ENCODE measurements around the gene WDR91.

Gene WDR91

GRCh38 chr7:135197906-135198655 lies 13.2 kb downstream of the WDR91 start:
- no peak for DNase-seq (ENCODE audit: low spot score)

- no peak for DNase-seq (ENCODE audit: low spot score)
These were observed 14.0 kb downstream of the WDR91 start for GRCh38 chr7:135197343-135197742.

DNA sequence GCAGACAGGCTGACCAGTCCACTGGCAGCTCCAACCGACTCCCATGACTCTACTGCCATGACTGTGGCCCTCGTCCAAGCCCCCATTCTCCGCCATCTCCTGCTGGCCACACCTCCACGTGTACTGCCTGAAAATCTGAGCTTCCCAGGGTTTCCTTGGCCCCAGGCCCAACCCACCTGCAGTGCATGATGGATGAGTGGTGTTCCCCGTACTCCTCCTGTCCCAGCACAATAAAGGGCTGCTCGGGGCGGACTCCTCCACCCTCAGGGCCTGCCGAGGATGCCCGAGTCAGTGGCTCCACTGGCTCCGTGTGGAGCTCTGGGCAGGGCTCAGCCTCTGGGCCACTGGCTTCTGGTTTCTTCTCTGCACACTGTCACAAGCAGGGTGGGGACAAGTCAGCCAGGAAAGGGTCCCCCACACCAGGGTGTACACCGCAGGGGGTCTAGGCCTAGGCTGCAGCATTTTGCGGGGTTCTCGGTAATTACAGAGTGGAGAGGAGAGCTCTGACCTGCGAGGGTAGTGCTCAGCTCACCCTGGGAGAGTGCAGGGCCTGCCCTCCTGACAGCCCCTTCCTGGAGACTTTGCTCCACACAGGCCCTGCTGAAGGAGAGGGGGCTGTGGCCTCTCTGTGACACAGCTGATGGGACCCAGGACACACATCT lies 15.2 kb downstream of the WDR91 start:
- no peak for DNase-seq (ENCODE audit: low spot score)

- DNase-seq (ENCODE audit: low spot score) = no peak
These were observed 16.2 kb downstream of the WDR91 start for GRCh38 chr7:135195156-135195555.

DNA sequence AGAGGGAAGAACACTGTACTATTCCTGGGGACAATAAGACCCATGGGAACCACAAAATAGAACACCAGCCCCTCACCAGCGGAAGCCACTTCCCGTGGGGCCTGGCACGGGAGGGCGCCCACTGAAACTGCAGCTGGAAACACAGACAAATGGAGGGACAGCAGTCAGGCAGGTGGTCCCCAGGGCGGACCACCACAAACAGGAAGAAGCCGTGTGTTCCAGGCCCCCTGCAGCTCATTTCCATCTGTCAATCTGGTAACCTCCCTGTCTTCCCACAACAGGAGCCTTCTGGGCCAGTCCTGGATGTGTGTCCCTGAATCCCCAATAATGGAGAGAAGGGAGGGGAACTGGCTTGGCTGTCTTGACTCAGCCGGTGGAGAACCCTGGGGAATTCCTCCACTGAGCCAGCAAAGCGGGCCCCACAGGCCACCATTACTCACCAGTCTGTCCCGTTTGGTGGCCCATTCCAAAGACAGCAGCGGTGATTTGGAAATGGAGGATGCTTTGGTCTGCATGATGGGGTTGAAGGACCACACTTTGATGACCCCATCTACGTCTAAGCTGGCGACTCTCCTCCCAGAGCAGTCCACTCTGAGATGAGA lies 16.7 kb downstream of the WDR91 start:
- peak; percentile 33 for DNase-seq (ENCODE audit: low spot score)

DNA sequence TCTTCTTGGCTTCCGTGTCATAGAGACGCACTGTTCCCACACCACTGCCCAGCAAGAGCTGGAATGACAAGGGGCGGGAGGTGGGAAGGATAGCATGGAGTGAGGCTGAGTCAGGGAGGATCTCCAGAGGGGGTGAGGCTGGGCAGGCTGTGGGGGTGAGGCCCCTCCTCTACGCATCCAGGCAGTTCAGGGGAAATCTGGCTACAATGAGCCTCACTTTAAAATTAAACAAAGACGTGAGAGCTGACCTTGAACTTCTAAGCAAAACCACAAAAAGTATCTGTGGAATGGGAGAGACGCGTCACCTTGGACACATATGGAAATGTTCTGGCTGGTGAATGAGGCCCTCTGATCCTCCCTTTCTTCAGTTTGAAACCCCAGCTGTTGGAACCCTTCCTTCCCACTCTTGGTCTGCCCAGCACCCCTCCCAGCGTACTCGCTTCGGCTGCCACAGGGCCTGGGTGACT lies 17.7 kb downstream of the WDR91 start:
- DNase-seq (ENCODE audit: low spot score) = no peak

GRCh38 chr7:135192914-135193536 lies 18.3 kb downstream of the WDR91 start:
- no peak for DNase-seq (ENCODE audit: low spot score)

- no peak for DNase-seq (ENCODE audit: low spot score)
These were observed 20.6 kb downstream of the WDR91 start for GRCh38 chr7:135190703-135191102.

GRCh38 chr7:135189961-135190360 lies 21.4 kb downstream of the WDR91 start:
- DNase-seq (ENCODE audit: low spot score) = no peak

DNA sequence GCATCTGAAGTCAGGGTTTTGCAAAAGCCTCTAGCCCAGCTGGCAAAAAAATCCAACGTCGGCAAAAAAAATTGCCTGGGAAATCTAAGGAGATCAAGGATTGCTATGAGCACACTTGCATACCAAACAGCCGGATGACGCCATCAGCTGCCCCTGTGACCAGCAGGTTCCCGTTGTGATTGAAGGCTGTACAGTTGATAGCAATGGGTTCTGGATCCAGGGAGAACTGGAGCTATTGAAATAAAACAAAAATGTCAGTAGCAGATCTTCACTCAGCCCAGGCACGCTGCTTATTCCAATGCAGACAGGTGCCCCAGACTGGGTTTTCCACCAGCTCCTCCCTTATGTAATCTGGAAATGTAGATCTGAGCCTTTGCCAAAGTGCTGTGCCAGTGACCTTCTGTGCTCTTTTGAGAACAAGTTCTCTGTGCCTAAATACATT lies 22.1 kb downstream of the WDR91 start:
- DNase-seq (ENCODE audit: low spot score) = no peak

DNA sequence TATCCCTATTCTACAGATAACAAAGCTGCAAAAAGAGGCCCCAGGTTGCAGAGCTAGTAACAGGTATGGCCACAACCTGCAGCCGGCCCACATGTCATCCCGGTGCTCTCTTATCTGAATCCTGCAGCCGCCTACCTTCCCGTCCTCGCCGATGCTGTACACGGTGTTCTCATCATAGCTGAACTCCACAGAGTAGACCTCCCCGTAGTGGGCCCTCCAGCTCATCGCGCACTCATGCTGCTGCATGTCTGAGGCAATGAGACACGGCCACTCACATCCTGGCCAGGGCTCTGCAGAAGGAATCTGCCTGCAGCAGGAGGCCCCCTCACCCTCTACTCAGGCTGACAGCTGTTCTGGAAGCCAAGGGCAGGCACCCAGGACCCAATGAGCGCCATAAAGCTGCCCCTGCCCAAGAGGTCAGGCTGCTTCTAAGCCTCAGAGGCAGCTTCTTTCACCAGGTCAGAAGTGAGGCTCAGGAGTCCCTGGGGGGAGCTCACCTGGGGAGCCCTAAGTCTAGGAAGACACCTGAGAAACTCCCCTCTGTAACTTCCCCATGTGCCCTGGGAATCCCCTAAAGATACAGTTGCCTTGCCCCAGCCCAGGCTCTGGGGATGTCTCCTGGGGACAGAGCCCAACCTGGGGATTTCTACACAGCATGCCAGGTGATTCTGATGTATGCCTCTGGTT lies 22.9 kb downstream of the WDR91 start:
- no peak for DNase-seq (ENCODE audit: low spot score)

DNA sequence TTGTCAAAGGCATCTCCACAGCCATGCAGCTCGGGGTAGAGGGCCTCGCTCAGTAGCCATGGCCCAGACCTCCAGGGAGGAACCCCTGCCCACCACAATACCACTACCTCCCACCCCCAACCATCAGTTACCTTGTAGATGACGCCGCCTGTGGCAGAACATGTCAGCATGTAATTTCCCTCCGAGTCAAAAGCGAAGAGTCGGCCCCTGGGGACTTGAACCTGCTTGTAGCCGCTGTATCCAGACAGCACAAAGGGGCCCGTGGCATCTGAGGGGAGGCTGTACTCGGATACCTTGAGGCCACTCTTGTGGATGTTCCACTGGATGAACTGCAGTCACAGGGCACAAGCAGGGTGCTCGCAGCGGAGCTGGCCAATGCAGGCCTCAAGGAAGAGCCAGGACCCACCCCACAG lies 24.5 kb downstream of the WDR91 start:
- DNase-seq (ENCODE audit: low spot score) = no peak

DNA sequence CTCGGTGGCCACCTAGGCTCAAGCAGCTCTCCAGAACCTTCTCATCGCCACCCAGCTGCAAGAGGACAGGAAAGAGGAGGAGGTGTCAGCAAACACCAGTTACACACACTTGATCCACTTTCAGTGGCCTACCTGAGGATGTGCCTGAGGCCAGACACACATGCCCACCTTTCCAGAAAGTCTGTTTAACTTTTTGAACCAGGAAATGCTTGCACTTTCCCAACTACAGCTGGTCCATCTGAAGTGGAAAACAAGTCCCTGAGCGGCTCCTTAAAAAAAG lies 25.1 kb downstream of the WDR91 start:
- no peak for DNase-seq (ENCODE audit: low spot score)

DNA sequence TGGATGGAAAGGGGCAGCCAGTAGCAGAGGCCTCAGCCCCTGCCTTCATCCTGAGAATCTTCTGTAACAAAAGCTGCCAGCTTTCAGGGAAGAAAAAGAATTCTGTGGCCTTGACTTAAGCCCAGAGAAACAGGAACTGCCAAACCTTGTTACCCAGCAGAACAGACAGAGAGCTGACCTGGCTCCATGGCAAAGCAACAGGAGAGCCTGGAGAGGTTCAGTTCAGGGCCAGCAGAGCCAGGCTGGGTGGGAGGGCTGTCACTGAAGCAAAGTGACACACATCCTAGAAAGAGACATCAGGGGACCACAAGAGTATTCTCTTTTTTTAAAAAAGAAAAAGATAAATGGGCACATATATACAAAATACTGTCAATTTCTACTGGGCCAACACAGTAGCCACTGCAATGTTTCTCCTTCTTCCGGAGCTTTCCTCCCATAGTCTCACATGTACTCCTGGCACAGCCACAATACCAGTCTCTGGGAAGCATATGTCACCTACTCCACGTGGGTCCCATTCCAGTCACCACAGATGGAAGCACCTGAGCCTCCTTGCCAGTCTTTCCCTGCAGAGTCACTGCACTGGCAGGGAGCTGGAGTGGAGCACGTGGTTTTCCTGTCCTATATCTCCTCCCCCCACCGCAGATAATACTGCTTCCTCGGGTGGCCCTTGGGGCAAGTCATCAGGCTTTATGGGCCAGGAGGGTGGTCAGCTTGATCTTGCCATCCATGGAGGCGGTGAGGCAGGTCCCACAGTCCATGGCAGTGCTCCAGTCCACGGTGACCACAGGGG lies 25.7 kb downstream of the WDR91 start:
- no peak for DNase-seq (ENCODE audit: low spot score)

- DNase-seq (ENCODE audit: low spot score) = no peak
These were observed 27.0 kb downstream of the WDR91 start for GRCh38 chr7:135184254-135184841.

GRCh38 chr7:135183478-135183877 lies 27.8 kb downstream of the WDR91 start:
- no peak for DNase-seq (ENCODE audit: low spot score)

- DNase-seq (ENCODE audit: low spot score) = no peak
These were observed 29.2 kb downstream of the WDR91 start for GRCh38 chr7:135181929-135182678.

DNA sequence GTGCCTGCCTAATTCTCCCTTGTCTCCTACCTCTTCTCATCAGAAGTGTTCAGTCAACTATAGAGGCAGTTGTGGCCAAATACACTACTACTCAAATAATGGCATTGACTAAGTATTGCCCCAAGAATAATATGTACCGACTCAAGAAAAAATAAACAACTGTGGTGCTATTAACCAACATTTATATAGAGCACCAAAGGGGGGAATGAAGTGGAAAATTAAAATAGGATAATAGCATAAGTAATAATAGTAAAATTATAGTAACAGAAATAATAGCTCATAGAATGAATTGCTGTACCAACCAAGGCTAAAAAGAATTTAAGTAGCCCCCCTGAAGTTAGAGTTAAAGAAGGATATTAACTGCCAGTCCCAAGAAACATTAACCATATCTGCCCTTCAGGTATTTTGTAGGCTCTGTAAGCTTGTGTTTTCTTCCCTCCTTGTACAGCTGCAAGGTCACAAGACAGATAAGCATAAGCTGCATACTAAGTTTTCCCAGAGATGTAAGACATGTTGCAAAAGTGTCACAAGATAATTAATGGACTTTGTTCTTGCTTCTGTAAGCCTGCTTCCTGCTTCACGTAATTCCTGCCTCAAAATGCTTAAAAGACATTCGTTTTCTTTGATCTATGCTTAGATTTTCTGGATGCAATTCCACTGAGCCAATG lies 29.9 kb downstream of the WDR91 start:
- no peak for DNase-seq (ENCODE audit: low spot score)

DNA sequence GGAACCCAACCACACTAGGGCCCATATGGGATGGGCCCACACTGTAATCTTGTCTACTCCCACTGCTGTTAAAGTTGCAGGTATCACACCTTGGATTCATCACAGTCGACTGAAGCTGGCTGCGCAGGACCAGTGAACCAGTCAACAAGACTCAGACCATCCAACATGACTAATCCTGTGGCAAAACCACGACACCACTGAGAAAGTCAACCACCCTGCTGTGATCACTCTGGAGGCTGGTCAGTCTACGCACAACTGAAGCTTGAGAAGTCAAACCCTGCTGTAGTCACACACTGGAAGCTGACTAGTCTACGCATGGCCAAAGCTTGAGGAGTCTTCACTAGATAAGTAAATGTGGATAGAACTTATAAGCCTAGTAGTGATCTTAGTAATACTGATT lies 31.2 kb downstream of the WDR91 start:
- peak; percentile 91 for DNase-seq (ENCODE audit: low spot score)
